Stimulated activated naive CD8-positive, alpha-beta T cell treated with anti-CD3 and anti-CD28 coated beads, Interleukin-15, Interleukin-2, amounts not matched to agents 100 ng/mL and 50 ng/mL, for 24 hours (primary cell): Measurements from ENCODE around the gene TBC1D9.

Experiments
- H3K27ac Mint-ChIP-seq: one replicate; pipeline ENCODE4 v1.8.0; 2021; ENCODE audit warnings: mild to moderate bottlenecking, mixed read lengths
- H3K27me3 Mint-ChIP-seq: one replicate; pipeline ENCODE4 v1.8.0; 2021; ENCODE audit warnings: mixed read lengths
- H3K36me3 Mint-ChIP-seq: one replicate; pipeline ENCODE4 v1.8.0; 2021; ENCODE audit warnings: low read depth, mixed read lengths
- H3K4me1 Mint-ChIP-seq: one replicate; pipeline ENCODE4 v1.8.0; 2021; ENCODE audit warnings: low read depth, mixed read lengths
- H3K4me3 Mint-ChIP-seq: one replicate; pipeline ENCODE4 v1.8.0; 2021; ENCODE audit warnings: mild to moderate bottlenecking, mixed read lengths
- H3K9me3 Mint-ChIP-seq: one replicate; pipeline ENCODE4 v1.8.0; 2021; ENCODE audit warnings: mixed read lengths

Gene TBC1D9

GRCh38 chr4:140668111-140668510 lies 88.1 kb downstream of the TBC1D9 start:
- H3K9me3 Mint-ChIP-seq = no peaks in the 10 kb centered on the region
- peaks cover 4% of the 10 kb centered on the region for H3K27me3 Mint-ChIP-seq
- no peaks in the 10 kb centered on the region for H3K4me1 Mint-ChIP-seq
- H3K4me3 Mint-ChIP-seq = no peak overlapping the region
- H3K36me3 Mint-ChIP-seq = no peaks in the 10 kb centered on the region
- H3K27ac Mint-ChIP-seq = no peak overlapping the region

GRCh38 chr4:140666889-140667614 lies 89.1 kb downstream of the TBC1D9 start:
- H3K9me3 Mint-ChIP-seq = no peaks in the 10 kb centered on the region
- no peak overlapping the region for H3K27ac Mint-ChIP-seq
- no peaks in the 10 kb centered on the region for H3K36me3 Mint-ChIP-seq

GRCh38 chr4:140662082-140662869 lies 93.9 kb downstream of the TBC1D9 start:
- Mint-ChIP-seq H3K9me3 (no peaks in the 10 kb centered on the region), H3K4me1 (no peaks in the 10 kb centered on the region), H3K36me3 (no peaks in the 10 kb centered on the region), H3K27ac (no peak overlapping the region), H3K4me3 (no peak overlapping the region), H3K27me3 (peaks cover 8% of the 10 kb centered on the region)

More at GRCh38 chr4:140666889-140667614, 89.1 kb downstream of the TBC1D9 start:
- Mint-ChIP-seq H3K4me1 (no peaks in the 10 kb centered on the region), H3K27me3 (peaks cover 4% of the 10 kb centered on the region), H3K4me3 (no peak overlapping the region)

- H3K4me1 Mint-ChIP-seq = no peaks in the 10 kb centered on the region
- H3K4me3 Mint-ChIP-seq = no peak overlapping the region
- no peaks in the 10 kb centered on the region for H3K36me3 Mint-ChIP-seq
Observed at GRCh38 chr4:140661550-140661949, 94.6 kb downstream of the TBC1D9 start.

GRCh38 chr4:140659943-140660700 lies 96.1 kb downstream of the TBC1D9 start:
- Mint-ChIP-seq H3K36me3 (no peaks in the 10 kb centered on the region), H3K9me3 (no peaks in the 10 kb centered on the region), H3K27me3 (peaks cover 8% of the 10 kb centered on the region), H3K4me3 (no peak overlapping the region), H3K4me1 (no peaks in the 10 kb centered on the region), H3K27ac (no peak overlapping the region)

More at GRCh38 chr4:140661550-140661949, 94.6 kb downstream of the TBC1D9 start:
- Mint-ChIP-seq H3K27ac (no peak overlapping the region), H3K27me3 (peaks cover 8% of the 10 kb centered on the region), H3K9me3 (no peaks in the 10 kb centered on the region)

- H3K4me1 Mint-ChIP-seq = no peaks in the 10 kb centered on the region
- no peaks in the 10 kb centered on the region for H3K9me3 Mint-ChIP-seq
- no peaks in the 10 kb centered on the region for H3K27me3 Mint-ChIP-seq
- H3K4me3 Mint-ChIP-seq = no peak overlapping the region
- H3K27ac Mint-ChIP-seq = no peak overlapping the region
- H3K36me3 Mint-ChIP-seq = no peaks in the 10 kb centered on the region
Observed at GRCh38 chr4:140654495-140654814, 101.7 kb downstream of the TBC1D9 start.

DNA sequence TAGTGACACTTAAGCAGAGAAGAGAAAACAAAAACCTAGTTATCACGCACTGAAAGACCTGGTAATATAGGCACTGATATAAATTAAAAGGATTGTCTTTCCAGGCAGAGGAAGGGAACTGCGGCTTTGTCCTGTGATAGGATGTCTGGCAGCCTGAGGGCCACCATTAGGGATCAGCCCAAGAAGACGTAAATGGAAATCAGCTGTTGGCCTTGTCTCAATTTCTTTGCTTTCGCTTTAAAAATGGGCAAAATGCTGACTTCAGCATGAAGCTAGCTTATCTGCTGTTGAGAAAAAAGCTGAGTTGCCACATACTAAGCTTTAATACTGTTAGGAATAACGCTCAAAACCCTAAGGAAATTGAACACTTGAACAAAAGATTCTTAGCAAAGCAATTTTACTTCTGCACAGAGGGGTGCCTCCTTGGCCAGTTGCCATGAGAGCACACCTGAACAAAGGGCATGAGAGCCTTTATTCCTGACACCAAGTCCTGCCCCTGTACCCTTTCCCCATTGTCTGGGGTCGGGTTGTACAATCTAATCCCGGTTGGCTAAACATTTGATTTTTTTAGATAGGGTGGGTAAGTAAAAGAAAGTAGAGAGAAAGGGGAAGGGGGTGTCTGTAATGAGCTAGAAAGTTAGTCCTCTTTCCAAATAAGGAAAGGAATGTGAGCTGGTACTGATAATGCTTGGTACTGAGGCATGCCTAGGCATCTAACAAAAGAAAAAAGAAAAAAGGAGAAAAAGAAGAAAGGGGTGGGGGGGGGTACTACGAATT lies 102.3 kb downstream of the TBC1D9 start:
- Mint-ChIP-seq H3K36me3 (no peaks in the 10 kb centered on the region), H3K27ac (no peak overlapping the region), H3K4me3 (no peak overlapping the region), H3K9me3 (no peaks in the 10 kb centered on the region), H3K4me1 (no peaks in the 10 kb centered on the region), H3K27me3 (no peaks in the 10 kb centered on the region)

DNA sequence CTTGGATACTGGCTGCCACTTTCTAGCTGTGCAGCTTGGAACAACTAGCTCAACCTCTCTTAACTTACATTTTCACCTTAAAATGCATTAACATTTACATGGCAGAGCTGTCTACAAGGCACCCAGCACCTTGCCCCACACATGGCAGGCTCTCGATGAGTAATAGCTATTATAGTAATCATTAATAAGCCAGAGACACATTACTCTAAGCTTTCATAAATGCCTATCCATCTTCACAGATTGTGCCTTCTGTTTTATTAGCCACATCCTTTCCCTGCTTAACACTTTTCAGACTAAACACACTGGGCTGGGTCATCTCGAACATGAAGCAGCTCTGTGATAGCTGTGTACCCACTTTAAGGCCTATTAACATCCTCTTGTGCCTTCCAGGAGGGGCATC lies 103.6 kb downstream of the TBC1D9 start:
- no peaks in the 10 kb centered on the region for H3K36me3 Mint-ChIP-seq
- H3K4me1 Mint-ChIP-seq = no peaks in the 10 kb centered on the region
- H3K4me3 Mint-ChIP-seq = no peak overlapping the region
- H3K27ac Mint-ChIP-seq = no peak overlapping the region
- no peaks in the 10 kb centered on the region for H3K27me3 Mint-ChIP-seq
- no peaks in the 10 kb centered on the region for H3K9me3 Mint-ChIP-seq

- Mint-ChIP-seq H3K27ac (no peak overlapping the region), H3K4me3 (no peak overlapping the region), H3K9me3 (no peaks in the 10 kb centered on the region), H3K36me3 (no peaks in the 10 kb centered on the region), H3K4me1 (no peaks in the 10 kb centered on the region), H3K27me3 (no peaks in the 10 kb centered on the region)
Observed at GRCh38 chr4:140648716-140649308, 107.4 kb downstream of the TBC1D9 start.

- Mint-ChIP-seq H3K36me3 (no peaks in the 10 kb centered on the region), H3K27me3 (no peaks in the 10 kb centered on the region), H3K4me1 (no peaks in the 10 kb centered on the region), H3K4me3 (no peak overlapping the region), H3K27ac (no peak overlapping the region), H3K9me3 (no peaks in the 10 kb centered on the region)
Observed at GRCh38 chr4:140645614-140646412, 110.4 kb downstream of the TBC1D9 start.

DNA sequence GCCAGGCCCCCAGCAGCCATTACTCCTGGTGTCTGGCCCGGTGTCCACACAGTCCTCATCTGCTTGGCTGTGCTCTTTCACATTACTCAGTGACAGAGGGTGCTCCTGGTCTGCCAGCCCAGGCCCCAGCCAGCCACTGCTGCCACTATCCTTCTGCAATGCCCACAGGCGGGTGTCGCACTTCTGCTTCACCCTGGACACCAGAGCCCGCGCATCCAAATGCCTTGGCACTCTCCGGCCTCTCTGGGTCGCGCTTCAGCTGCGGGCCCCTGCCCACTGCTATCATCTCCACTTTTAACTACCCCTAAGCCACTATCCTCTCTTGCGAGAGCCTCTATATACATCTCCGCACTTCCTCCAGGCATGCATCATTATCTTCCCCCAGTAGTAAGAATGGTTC lies 111.0 kb downstream of the TBC1D9 start:
- Mint-ChIP-seq H3K27me3 (no peaks in the 10 kb centered on the region), H3K9me3 (no peaks in the 10 kb centered on the region), H3K36me3 (no peaks in the 10 kb centered on the region), H3K27ac (no peak overlapping the region), H3K4me1 (no peaks in the 10 kb centered on the region), H3K4me3 (no peak overlapping the region)

DNA sequence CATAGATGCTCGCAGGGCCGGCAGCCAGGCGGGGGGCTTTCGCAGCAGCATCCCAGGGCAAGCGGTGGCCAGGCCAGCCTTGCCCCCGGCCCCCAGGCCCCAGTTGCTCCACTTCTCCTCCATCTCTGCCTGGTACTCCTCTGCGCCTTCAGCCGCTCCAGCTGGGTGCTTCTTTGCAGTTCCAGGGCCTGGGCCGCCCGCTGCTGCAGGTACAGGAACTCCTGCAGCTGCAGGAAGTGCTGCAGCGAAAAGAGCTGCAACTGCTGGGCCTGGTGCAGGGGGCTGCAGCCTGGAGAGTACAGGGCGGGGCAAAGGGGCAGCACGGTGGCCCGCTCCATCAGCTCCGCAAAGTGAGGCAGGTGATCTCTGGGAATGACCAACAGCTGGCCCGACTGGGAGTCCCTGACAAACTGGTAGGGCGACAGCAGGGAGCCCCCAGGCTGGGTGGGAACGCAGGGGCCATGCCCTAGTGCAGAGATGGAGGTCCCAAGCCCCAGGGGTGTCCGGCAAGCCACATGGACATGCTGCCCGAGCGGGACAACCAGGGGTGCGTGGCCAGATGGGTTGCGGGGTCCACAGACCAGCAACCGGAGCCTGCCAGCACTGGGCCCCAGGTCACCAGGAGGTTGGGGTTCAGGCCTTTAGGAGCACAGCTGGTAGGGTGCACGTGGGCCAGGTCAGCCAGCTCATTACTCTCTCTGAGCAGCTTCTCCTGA lies 111.6 kb downstream of the TBC1D9 start:
- Mint-ChIP-seq H3K27ac (no peak overlapping the region), H3K36me3 (no peaks in the 10 kb centered on the region), H3K27me3 (no peaks in the 10 kb centered on the region), H3K4me1 (no peaks in the 10 kb centered on the region), H3K9me3 (no peaks in the 10 kb centered on the region), H3K4me3 (no peak overlapping the region)

- Mint-ChIP-seq H3K27me3 (no peaks in the 10 kb centered on the region), H3K9me3 (no peaks in the 10 kb centered on the region), H3K36me3 (no peaks in the 10 kb centered on the region), H3K27ac (no peak overlapping the region), H3K4me1 (no peaks in the 10 kb centered on the region), H3K4me3 (no peak overlapping the region)
Observed at GRCh38 chr4:140643571-140644055, 112.6 kb downstream of the TBC1D9 start.
